Spleen (tissue), 11 donors: Measurements from ENCODE around the gene TMEM117. TPM values are rescaled to one million over a fixed set of nuclear protein-coding genes. Genes with fewer than 3 reads are reported as not detected.

Experiments
- DNase-seq: peaks from one replicate; pipeline ENCODE4 v3.0.0-alpha.2; 2020
- H3K27ac ChIP-seq, 8 donors: fragments of 200-600 bp; sonication (generic) in 7 of 8; 1 replicate in 4 of 8; 2 replicates in 4 of 8; pipeline versions ENCODE4 v1.5.0 to v1.8.0; 2016 to 2021; ENCODE audit warnings: inconsistent platforms in 4 of 8, mild to moderate bottlenecking in 4 of 8, moderate library complexity in 1 of 8
- H3K27me3 ChIP-seq, 7 donors: fragments of 200-600 bp; sonication (generic) in 6 of 7; replicated peaks in 1 of 7; 1 replicate in 4 of 7; 2 replicates in 3 of 7; pipeline versions ENCODE4 v1.5.0 to v1.8.0; 2016 to 2021; ENCODE audit warnings: inconsistent platforms in 3 of 7, mild to moderate bottlenecking in 1 of 7
- H3K36me3 ChIP-seq, 6 donors: fragments of 200-600 bp; sonication (generic) in 5 of 6; 1 replicate in 4 of 6; 2 replicates in 2 of 6; pipeline versions ENCODE4 v1.5.0 to v1.8.0; 2016 to 2021; ENCODE audit warnings: inconsistent platforms in 2 of 6
- H3K4me1 ChIP-seq, 6 donors: fragments of 200-600 bp; sonication (generic) in 5 of 6; 1 replicate in 3 of 6; 2 replicates in 3 of 6; pipeline versions ENCODE4 v1.5.0 to v1.8.0; 2016 to 2021; ENCODE audit warnings: inconsistent platforms in 3 of 6
- H3K4me3 ChIP-seq, 8 donors: fragments of 200-600 bp; sonication (generic) in 7 of 8; 1 replicate in 4 of 8; 2 replicates in 4 of 8; pipeline versions ENCODE4 v1.5.0 to v1.8.0; 2016 to 2021; ENCODE audit warnings: inconsistent platforms in 4 of 8, mild to moderate bottlenecking in 4 of 8, moderate library complexity in 2 of 8
- H3K9me3 ChIP-seq, 8 donors: fragments of 200-600 bp; sonication (generic) in 7 of 8; 1 replicate in 4 of 8; 2 replicates in 4 of 8; pipeline versions ENCODE4 v1.5.0 to v1.8.0; 2016 to 2021; ENCODE audit warnings: inconsistent platforms in 4 of 8
- CTCF ChIP-seq, 11 experiments: fragments of 200-600 bp in 7 of 11; fragments of 450-650 bp in 4 of 11; sonication (generic) in 4 of 11; IDR thresholded peaks in 8 of 11; conservative IDR thresholded peaks in 3 of 11; 1 replicate in 7 of 11; 2 replicates in 4 of 11; pipeline versions ENCODE4 v1.4.0 to v1.8.0; 2016 to 2021; ENCODE audit warnings: antibody characterized with exemption in 11 of 11, inconsistent platforms in 4 of 11, mild to moderate bottlenecking in 1 of 11
- POLR2A ChIP-seq, 3 donors: fragments of 450-650 bp; IDR thresholded peaks; one replicate each; pipeline ENCODE4 v1.5.1; 2017; ENCODE audit warnings: antibody characterized with exemption in 3 of 3, mild to moderate bottlenecking in 1 of 3
- POLR2AphosphoS5 ChIP-seq, 3 donors: sonication (generic); formaldehyde crosslinking; IDR thresholded peaks; one replicate each; pipeline ENCODE4 v1.5.1; 2017; ENCODE audit warnings: antibody characterized with exemption in 3 of 3
- WGBS, 5 donors: extraction: QIAGEN DNeasy Blood & Tissue Kit in 3 of 5; methylation state at CpG; one replicate each; pipeline versions ENCODE4 v1.1.5 to v1.1.7; 2013 to 2018; 5-methylcytosine and 5-hydroxymethylcytosine counted together
- intact Hi-C: fragments of 100-400 bp; cut with DNase I; formaldehyde crosslinking; loops from one replicate; pipeline ENCODE4 v1.15.0; 2023; ENCODE audit warnings: low total_unique reads
- polyA plus RNA-seq, 3 donors: library from polyadenylated mRNA; stranded (reverse); fragments of 200-250 nt; gene quantifications; one replicate each; pipeline ENCODE4 v1.2.1, GENCODE V29; 2013
- total RNA-seq, 7 donors: library from RNA; depleted of rRNA in 3 of 7; stranded (reverse); fragments of >200 nt in 3 of 7; fragmentation: NEBNext Ultra II Directional in 4 of 7; extraction: Animal tissue kit (Norgen Biotek cat#: 25700) in 4 of 7; gene quantifications; one replicate each; pipeline versions ENCODE4 v1.1.0 to v1.2.1, GENCODE V29; 2016 to 2021
- donor health status: healthy with polysubstance abuse.
- donor health status: DM: no; HTN: no; CAD: no; lungs with moderate emphysema.
- donor health status: DM: no; HTN: no; CAD: no.
- donor health status: Bipolar disorder and iron deficiency.
- donor health status: healthy.
- donor health status: DM: no; HTN: no; CAD: no.
- donor health status: DM: yes; HTN: yes; CAD: no.

TMEM117 gene
- total and polyA plus RNA-seq, 10 donors: 1.7 to 24.5 (median 5.0) TPM

- H3K36me3 ChIP-seq: no peaks in the 10 kb centered on the region
- no peak for TF ChIP-seq POLR2AphosphoS5 (IDR thresholded peaks at IDR 0.05)
- no peak for TF ChIP-seq CTCF (IDR thresholded peaks at IDR 0.05 in 8 of 11, conservative IDR thresholded peaks at IDR 0.05 in 3 of 11)
- TF ChIP-seq POLR2A (IDR thresholded peaks at IDR 0.05): no peak
Observed at GRCh38 chr12:43883748-43884147, 47.9 kb downstream of the TMEM117 start.

DNA sequence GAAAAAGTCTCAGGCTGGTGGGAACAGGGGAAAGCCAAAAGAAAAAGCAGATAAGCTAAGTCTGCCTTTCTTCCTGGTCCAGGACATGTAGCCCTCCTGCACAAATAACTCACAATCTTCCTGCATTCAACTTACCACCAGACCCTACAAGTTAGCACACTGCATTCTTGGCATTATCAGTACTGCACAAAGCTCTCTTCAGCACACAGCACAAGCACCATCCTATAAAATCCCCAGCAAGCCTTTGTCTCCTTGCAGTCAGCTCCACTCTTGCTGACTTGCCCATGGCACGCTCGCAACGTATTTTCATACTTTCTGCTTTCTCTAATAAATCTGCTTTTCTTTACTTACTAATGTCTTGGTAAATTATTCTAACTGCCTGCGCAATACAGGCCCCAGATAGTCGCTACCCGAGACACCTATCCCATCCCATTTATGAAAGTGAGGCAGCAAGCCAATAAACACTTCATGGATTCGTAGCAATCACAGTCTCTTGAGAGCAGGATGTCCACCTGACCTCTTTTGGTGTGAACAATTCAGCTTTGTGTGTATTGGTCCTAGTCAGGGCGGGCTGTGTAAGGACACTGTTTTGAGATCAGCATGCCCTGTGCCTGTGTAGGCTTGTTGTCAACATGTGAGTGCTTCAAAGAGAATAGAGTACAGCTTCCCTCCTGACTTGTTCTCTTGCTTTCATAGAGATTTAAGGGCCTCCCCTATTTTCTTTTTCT lies 49.0 kb downstream of the TMEM117 start:
- no peaks in the 10 kb centered on the region for H3K4me1 ChIP-seq
- WGBS, 5 donors: 78 to 90% (median 87%) methylated on average over 8 of the region's 8 CpGs
- DNase-seq: no peak
- no peaks in the 10 kb centered on the region for H3K27me3 ChIP-seq
- H3K27ac ChIP-seq: no peak overlapping the region
- H3K4me3 ChIP-seq: no peak overlapping the region
- TF ChIP-seq POLR2AphosphoS5 (IDR thresholded peaks at IDR 0.05) (no peak), POLR2A (IDR thresholded peaks at IDR 0.05) (no peak)
- H3K9me3 ChIP-seq: no peaks in the 10 kb centered on the region
- H3K36me3 ChIP-seq: no peaks in the 10 kb centered on the region
- intact Hi-C loops: loop anchor here (5.0 to 10.0 kb wide), 2 partner anchors 110 to 438 kb away; no protein-coding TSS in a partner anchor

More at GRCh38 chr12:43883748-43884147, 47.9 kb downstream of the TMEM117 start:
- H3K27me3 ChIP-seq: no peaks in the 10 kb centered on the region
- H3K4me1 ChIP-seq: no peaks in the 10 kb centered on the region
- H3K9me3 ChIP-seq: no peaks in the 10 kb centered on the region
- no peak overlapping the region for H3K4me3 ChIP-seq
- DNase-seq: no peak
- WGBS, 5 donors: 69 to 79% (median 72%) methylated on average over 2 of the region's 2 CpGs
- intact Hi-C loops: loop anchor here (5.0 to 10.0 kb wide), 2 partner anchors 109 to 436 kb away; no protein-coding TSS in a partner anchor
- no peak overlapping the region for H3K27ac ChIP-seq

- H3K4me3 ChIP-seq: no peak overlapping the region
- no peak for DNase-seq
- H3K4me1 ChIP-seq: no peaks in the 10 kb centered on the region
- no peak overlapping the region for H3K27ac ChIP-seq
- H3K27me3 ChIP-seq: no peaks in the 10 kb centered on the region
- no peaks in the 10 kb centered on the region for H3K36me3 ChIP-seq
- intact Hi-C loops: loop anchor here (10.0 kb wide), 1 partner anchor 113 kb away; no protein-coding TSS in a partner anchor
- 80 to 95% (median 92%) methylated on average over 2 of the region's 2 CpGs for WGBS, 5 donors
- no peak for TF ChIP-seq CTCF (IDR thresholded peaks at IDR 0.05 in 8 of 11, conservative IDR thresholded peaks at IDR 0.05 in 3 of 11)
- TF ChIP-seq POLR2A (IDR thresholded peaks at IDR 0.05): no peak
- no peak for TF ChIP-seq POLR2AphosphoS5 (IDR thresholded peaks at IDR 0.05)
- no peaks in the 10 kb centered on the region for H3K9me3 ChIP-seq
Observed at GRCh38 chr12:43887397-43887796, 51.5 kb downstream of the TMEM117 start.

GRCh38 chr12:43891856-43892574 lies 56.1 kb downstream of the TMEM117 start:
- Histone ChIP-seq H3K27me3 (no peaks in the 10 kb centered on the region), H3K27ac (no peak overlapping the region), H3K4me3 (no peak overlapping the region), H3K36me3 (no peaks in the 10 kb centered on the region), H3K9me3 (no peaks in the 10 kb centered on the region), H3K4me1 (no peaks in the 10 kb centered on the region)
- intact Hi-C loops: no loop called here
- no peak for TF ChIP-seq CTCF (IDR thresholded peaks at IDR 0.05 in 8 of 11, conservative IDR thresholded peaks at IDR 0.05 in 3 of 11)
- no peak for TF ChIP-seq POLR2AphosphoS5 (IDR thresholded peaks at IDR 0.05)
- TF ChIP-seq POLR2A (IDR thresholded peaks at IDR 0.05): no peak
- 69 to 89% (median 79%) methylated on average over 3 of the region's 3 CpGs for WGBS, 5 donors
- DNase-seq: no peak
